GM12878 (cell line): ENCODE results near the gene DACH1. TPM values are rescaled to one million over a fixed set of nuclear protein-coding genes. Genes with fewer than 3 reads are reported as not detected.

Experiments
- ATAC-seq: fragments of 200-7000 bp; cut with Tn5 transposase; 3 replicates; pipeline ENCODE4 v1.9.1; 2020; ENCODE audit warnings: mild to moderate bottlenecking, moderate library complexity
- BruUV-seq: library from RNA; stranded (reverse); fragments of 400-500 nt; replicated peaks from 2 replicates; lab custom pipeline; 2021; lab: Mats Ljungman, UMichigan
- CTCF ChIA-PET: fragments of 300-600 bp; sonication (Branson Sonifier 250); formaldehyde crosslinking; extraction: SDS; loops from one replicate; lab custom pipeline; 2021; ENCODE audit warnings: inconsistent platforms; lab: Yijun Ruan, JAX
- POLR2A ChIA-PET: fragments of 350-600 bp; formaldehyde crosslinking; extraction: SDS; loops from one replicate; lab custom pipeline; 2021; ENCODE audit warnings: inconsistent platforms; lab: Charles Lee
- RAD21 ChIA-PET: fragments of 300-600 bp; sonication (Branson Sonifier 250); formaldehyde crosslinking; loops from one replicate; lab custom pipeline; 2023; ENCODE audit warnings: antibody characterized with exemption; ENCODE audit not compliant: unreplicated experiment; lab: Charles Lee
- SMC1A ChIA-PET: fragments of 300-600 bp; sonication (Branson Sonifier 250); formaldehyde crosslinking; loops from one replicate; lab custom pipeline; 2023; ENCODE audit not compliant: unreplicated experiment, uncharacterized antibody; lab: Charles Lee
- DNase-seq: peaks from one replicate; pipeline ENCODE4 v3.0.0-alpha.2; 2011; ENCODE audit warnings: low read depth, low spot score
- FAIRE-seq: peaks from 3 replicates; lab custom pipeline; 2011; peaks lifted over from hg19 to GRCh38; lab: Jason Lieb, UNC
- H2AFZ ChIP-seq: 2 replicates; pipeline ENCODE4 v1.6.0; 2011; ENCODE audit warnings: low read depth, low read length, control low read depth; ENCODE audit not compliant: control insufficient read depth
- H3K27ac ChIP-seq: 2 replicates; pipeline ENCODE4 v1.5.1; 2011; ENCODE audit warnings: control low read depth; ENCODE audit not compliant: control insufficient read depth, insufficient read depth
- H3K27me3 ChIP-seq, 2 experiments: replicated peaks in 1 of 2; 2 replicates each; pipeline versions ENCODE4 v1.6.0 to v1.6.1; 2011; ENCODE audit warnings: low read length in 1 of 2; ENCODE audit not compliant: control insufficient read depth in 2 of 2, insufficient read depth in 2 of 2
- H3K36me3 ChIP-seq, 2 experiments: 2 replicates each; pipeline ENCODE4 v1.5.1; 2011; ENCODE audit warnings: low read length in 1 of 2; ENCODE audit not compliant: control insufficient read depth in 2 of 2, insufficient read depth in 2 of 2
- H3K4me1 ChIP-seq: 2 replicates; pipeline ENCODE4 v1.6.1; 2011; ENCODE audit warnings: mild to moderate bottlenecking, low read length, moderate library complexity, mixed read lengths; ENCODE audit not compliant: control insufficient read depth, insufficient read depth
- H3K4me2 ChIP-seq: 2 replicates; pipeline ENCODE4 v1.6.0; 2011; ENCODE audit warnings: control low read depth; ENCODE audit not compliant: control insufficient read depth, insufficient read depth
- H3K4me3 ChIP-seq: fragments of 200-600 bp; sonication (generic); 2 replicates; pipeline ENCODE4 v1.5.1; 2016
- H3K79me2 ChIP-seq: 2 replicates; pipeline ENCODE4 v1.6.0; 2011; ENCODE audit warnings: low read length; ENCODE audit not compliant: control insufficient read depth, insufficient read depth
- H3K9ac ChIP-seq: 2 replicates; pipeline ENCODE4 v1.8.0; 2011; ENCODE audit warnings: low read length, control low read depth, mixed read lengths; ENCODE audit not compliant: control insufficient read depth, insufficient read depth
- H3K9me3 ChIP-seq: replicated peaks from 3 replicates; pipeline ENCODE4 v1.5.1; 2011; ENCODE audit warnings: mild to moderate bottlenecking, low read length; ENCODE audit not compliant: control insufficient read depth, insufficient read depth
- H4K20me1 ChIP-seq: 2 replicates; pipeline ENCODE4 v1.6.0; 2011; ENCODE audit not compliant: control insufficient read depth, insufficient read depth
- BACH1 ChIP-seq: fragments of 450-650 bp; IDR thresholded peaks from 2 replicates; pipeline ENCODE4 v1.6.1; 2017; ENCODE audit warnings: mild to moderate bottlenecking, borderline replicate concordance
- IKZF2 ChIP-seq, 2 experiments: fragments of 450-650 bp; IDR thresholded peaks; 2 replicates each; pipeline ENCODE4 v1.6.1; 2017; ENCODE audit warnings: mild to moderate bottlenecking in 2 of 2, moderate library complexity in 2 of 2
- IRF4 ChIP-seq: IDR thresholded peaks from 2 replicates; pipeline ENCODE4 v1.6.1; 2011; ENCODE audit warnings: low read depth, low read length
- MTA3 ChIP-seq: IDR thresholded peaks from 2 replicates; pipeline ENCODE4 v1.6.1; 2012; ENCODE audit warnings: low read length, inconsistent platforms, borderline replicate concordance
- RB1 ChIP-seq: fragments of 450-650 bp; formaldehyde crosslinking; IDR thresholded peaks from 2 replicates; pipeline ENCODE4 v1.6.1; 2017; ENCODE audit warnings: mild to moderate bottlenecking, borderline replicate concordance
- RBBP5 ChIP-seq: fragments of 200-600 bp; sonication (generic); conservative IDR thresholded peaks from 2 replicates; pipeline ENCODE4 v1.6.1; 2016
- TARDBP ChIP-seq: IDR thresholded peaks from 2 replicates; pipeline ENCODE4 v1.6.1; 2016; ENCODE audit warnings: borderline replicate concordance
- YBX1 ChIP-seq: fragments of 450-650 bp; IDR thresholded peaks from 2 replicates; pipeline ENCODE4 v1.6.1; 2016; ENCODE audit warnings: antibody characterized with exemption
- ZNF24 ChIP-seq: fragments of 450-650 bp; IDR thresholded peaks from 2 replicates; pipeline ENCODE4 v1.6.1; 2017; ENCODE audit warnings: antibody characterized with exemption, mild to moderate bottlenecking
- in situ Hi-C: fragments of 300-500 bp; cut with MboI; formaldehyde crosslinking; loops from 9 replicates; pipeline ENCODE4 v1.14.3; 2018; ENCODE audit warnings: mixed read lengths
- intact Hi-C: fragments of 100-400 bp; cut with micrococcal nuclease; formaldehyde crosslinking; loops from one replicate; pipeline ENCODE4 v1.14.2; 2022; ENCODE audit not compliant: unreplicated experiment
- polyA plus RNA-seq, 11 experiments: library from polyadenylated mRNA; depleted of rRNA in 4 of 11; unstranded in 6 of 11; stranded (reverse) in 5 of 11; fragments of >200 nt; fragmentation: Nextera tagmentation in 4 of 11; fragmentation: Illumina TruSeq in 1 of 11; extraction: Ambion mirVana in 4 of 11; extraction: Trizol in 1 of 11; gene quantifications; 1 replicate in 1 of 11; 2 replicates in 10 of 11; pipeline versions ENCODE4 v1.2.1 to v1.2.3, GENCODE V29; 2011 to 2016; ENCODE audit warnings: inconsistent platforms in 2 of 11, missing spikeins in 2 of 11, low read depth in 1 of 11
- total RNA-seq, 4 experiments: library from RNA; depleted of rRNA in 3 of 4; stranded (reverse); fragments of >200 nt in 3 of 4; fragmentation: Illumina TruSeq in 1 of 4; extraction: Trizol in 1 of 4; gene quantifications; 2 replicates each; pipeline versions ENCODE4 v1.2.1 to v1.2.3, GENCODE V29; 2013 to 2021
- TF ChIP-seq, protein P1 (sequence below): fragments of 450-650 bp; formaldehyde crosslinking; IDR thresholded peaks from 2 replicates; pipeline ENCODE4 v1.4.0; 2020; ENCODE audit warnings: mild to moderate bottlenecking, moderate library complexity
- TF ChIP-seq, protein P2 (sequence below): fragments of 450-650 bp; formaldehyde crosslinking; IDR thresholded peaks from 2 replicates; pipeline ENCODE4 v1.5.0; 2022; ENCODE audit warnings: mild to moderate bottlenecking, missing genetic modification characterization
- TF ChIP-seq, protein P3 (sequence below): fragments of 450-650 bp; IDR thresholded peaks from 2 replicates; pipeline ENCODE4 v1.6.1; 2014; ENCODE audit warnings: mild to moderate bottlenecking
- TF ChIP-seq, protein P4 (sequence below): fragments of 450-650 bp; IDR thresholded peaks from 2 replicates; pipeline ENCODE4 v1.6.1; 2017; ENCODE audit warnings: mild to moderate bottlenecking

Gene DACH1
- total and polyA plus RNA-seq, 10 of the 15 experiments (the other 5 are each of a cell fraction or from before 2014, with no cell fraction given) = 0.05 TPM; not detected in 9

DNA sequence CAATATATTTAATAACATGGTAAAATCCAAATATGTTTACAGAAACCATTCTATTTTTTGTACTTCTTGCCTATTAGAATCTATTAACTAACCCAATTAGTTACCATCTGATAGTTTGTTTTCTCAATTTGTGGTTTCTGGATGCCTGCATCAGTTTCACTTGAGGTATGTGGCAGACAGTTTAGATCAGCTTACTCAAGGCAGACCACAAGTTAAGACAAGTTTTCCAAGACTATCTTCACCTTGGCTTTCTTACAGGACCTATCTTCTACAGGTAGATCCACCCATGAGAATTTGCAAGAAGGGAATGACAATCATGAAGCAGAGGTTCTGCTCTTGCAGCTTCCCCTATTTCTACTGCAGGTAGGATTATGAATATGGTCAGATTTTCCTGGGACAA, 458.6 kb downstream of the DACH1 start:
- Histone ChIP-seq H3K4me3 (no peak overlapping the region), H3K4me1 (no peaks in the 10 kb centered on the region), H3K27ac (no peak overlapping the region), H3K9me3 (no peaks in the 10 kb centered on the region), H3K27me3 (no peaks in the 10 kb centered on the region), H2AFZ (no peak overlapping the region), H4K20me1 (no peaks in the 10 kb centered on the region), H3K36me3 (no peaks in the 10 kb centered on the region), H3K4me2 (no peak overlapping the region), H3K79me2 (no peaks in the 10 kb centered on the region), H3K9ac (no peak overlapping the region)
- in situ Hi-C loops = no loop called here
- ChIA-PET RAD21 (no interaction called here), POLR2A (no interaction called here), SMC1A (no interaction called here), CTCF (no interaction called here)
- DNase-seq (no peak), ATAC-seq (no peak), FAIRE-seq (no peak)
- TF ChIP-seq, protein P1, sequence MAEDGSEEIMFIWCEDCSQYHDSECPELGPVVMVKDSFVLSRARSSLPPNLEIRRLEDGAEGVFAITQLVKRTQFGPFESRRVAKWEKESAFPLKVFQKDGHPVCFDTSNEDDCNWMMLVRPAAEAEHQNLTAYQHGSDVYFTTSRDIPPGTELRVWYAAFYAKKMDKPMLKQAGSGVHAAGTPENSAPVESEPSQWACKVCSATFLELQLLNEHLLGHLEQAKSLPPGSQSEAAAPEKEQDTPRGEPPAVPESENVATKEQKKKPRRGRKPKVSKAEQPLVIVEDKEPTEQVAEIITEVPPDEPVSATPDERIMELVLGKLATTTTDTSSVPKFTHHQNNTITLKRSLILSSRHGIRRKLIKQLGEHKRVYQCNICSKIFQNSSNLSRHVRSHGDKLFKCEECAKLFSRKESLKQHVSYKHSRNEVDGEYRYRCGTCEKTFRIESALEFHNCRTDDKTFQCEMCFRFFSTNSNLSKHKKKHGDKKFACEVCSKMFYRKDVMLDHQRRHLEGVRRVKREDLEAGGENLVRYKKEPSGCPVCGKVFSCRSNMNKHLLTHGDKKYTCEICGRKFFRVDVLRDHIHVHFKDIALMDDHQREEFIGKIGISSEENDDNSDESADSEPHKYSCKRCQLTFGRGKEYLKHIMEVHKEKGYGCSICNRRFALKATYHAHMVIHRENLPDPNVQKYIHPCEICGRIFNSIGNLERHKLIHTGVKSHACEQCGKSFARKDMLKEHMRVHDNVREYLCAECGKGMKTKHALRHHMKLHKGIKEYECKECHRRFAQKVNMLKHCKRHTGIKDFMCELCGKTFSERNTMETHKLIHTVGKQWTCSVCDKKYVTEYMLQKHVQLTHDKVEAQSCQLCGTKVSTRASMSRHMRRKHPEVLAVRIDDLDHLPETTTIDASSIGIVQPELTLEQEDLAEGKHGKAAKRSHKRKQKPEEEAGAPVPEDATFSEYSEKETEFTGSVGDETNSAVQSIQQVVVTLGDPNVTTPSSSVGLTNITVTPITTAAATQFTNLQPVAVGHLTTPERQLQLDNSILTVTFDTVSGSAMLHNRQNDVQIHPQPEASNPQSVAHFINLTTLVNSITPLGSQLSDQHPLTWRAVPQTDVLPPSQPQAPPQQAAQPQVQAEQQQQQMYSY (CRISPR knock-in tag) = no peak
- TF ChIP-seq, protein P2, sequence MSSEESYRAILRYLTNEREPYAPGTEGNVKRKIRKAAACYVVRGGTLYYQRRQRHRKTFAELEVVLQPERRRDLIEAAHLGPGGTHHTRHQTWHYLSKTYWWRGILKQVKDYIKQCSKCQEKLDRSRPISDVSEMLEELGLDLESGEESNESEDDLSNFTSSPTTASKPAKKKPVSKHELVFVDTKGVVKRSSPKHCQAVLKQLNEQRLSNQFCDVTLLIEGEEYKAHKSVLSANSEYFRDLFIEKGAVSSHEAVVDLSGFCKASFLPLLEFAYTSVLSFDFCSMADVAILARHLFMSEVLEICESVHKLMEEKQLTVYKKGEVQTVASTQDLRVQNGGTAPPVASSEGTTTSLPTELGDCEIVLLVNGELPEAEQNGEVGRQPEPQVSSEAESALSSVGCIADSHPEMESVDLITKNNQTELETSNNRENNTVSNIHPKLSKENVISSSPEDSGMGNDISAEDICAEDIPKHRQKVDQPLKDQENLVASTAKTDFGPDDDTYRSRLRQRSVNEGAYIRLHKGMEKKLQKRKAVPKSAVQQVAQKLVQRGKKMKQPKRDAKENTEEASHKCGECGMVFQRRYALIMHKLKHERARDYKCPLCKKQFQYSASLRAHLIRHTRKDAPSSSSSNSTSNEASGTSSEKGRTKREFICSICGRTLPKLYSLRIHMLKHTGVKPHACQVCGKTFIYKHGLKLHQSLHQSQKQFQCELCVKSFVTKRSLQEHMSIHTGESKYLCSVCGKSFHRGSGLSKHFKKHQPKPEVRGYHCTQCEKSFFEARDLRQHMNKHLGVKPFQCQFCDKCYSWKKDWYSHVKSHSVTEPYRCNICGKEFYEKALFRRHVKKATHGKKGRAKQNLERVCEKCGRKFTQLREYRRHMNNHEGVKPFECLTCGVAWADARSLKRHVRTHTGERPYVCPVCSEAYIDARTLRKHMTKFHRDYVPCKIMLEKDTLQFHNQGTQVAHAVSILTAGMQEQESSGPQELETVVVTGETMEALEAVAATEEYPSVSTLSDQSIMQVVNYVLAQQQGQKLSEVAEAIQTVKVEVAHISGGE (CRISPR knock-in tag) = no peak
- TF ChIP-seq ZNF24 (no peak), IRF4 (no peak), MTA3 (no peak), IKZF2 (IDR thresholded peaks at IDR 0.05) (no peak), YBX1 (no peak), RB1 (no peak), RBBP5 (no peak), TARDBP (no peak), BACH1 (no peak)
- TF ChIP-seq, protein P3, sequence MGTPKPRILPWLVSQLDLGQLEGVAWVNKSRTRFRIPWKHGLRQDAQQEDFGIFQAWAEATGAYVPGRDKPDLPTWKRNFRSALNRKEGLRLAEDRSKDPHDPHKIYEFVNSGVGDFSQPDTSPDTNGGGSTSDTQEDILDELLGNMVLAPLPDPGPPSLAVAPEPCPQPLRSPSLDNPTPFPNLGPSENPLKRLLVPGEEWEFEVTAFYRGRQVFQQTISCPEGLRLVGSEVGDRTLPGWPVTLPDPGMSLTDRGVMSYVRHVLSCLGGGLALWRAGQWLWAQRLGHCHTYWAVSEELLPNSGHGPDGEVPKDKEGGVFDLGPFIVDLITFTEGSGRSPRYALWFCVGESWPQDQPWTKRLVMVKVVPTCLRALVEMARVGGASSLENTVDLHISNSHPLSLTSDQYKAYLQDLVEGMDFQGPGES = no peak
- TF ChIP-seq, protein P4, sequence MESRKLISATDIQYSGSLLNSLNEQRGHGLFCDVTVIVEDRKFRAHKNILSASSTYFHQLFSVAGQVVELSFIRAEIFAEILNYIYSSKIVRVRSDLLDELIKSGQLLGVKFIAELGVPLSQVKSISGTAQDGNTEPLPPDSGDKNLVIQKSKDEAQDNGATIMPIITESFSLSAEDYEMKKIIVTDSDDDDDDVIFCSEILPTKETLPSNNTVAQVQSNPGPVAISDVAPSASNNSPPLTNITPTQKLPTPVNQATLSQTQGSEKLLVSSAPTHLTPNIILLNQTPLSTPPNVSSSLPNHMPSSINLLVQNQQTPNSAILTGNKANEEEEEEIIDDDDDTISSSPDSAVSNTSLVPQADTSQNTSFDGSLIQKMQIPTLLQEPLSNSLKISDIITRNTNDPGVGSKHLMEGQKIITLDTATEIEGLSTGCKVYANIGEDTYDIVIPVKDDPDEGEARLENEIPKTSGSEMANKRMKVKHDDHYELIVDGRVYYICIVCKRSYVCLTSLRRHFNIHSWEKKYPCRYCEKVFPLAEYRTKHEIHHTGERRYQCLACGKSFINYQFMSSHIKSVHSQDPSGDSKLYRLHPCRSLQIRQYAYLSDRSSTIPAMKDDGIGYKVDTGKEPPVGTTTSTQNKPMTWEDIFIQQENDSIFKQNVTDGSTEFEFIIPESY = no peak
- BruUV-seq = no TSS peak
- intact Hi-C loops = no loop called here
